Stimulated activated effector memory CD8-positive, alpha-beta T cell treated with anti-CD3 and anti-CD28 coated beads, Interleukin-12 subunit alpha, Interleukin-12 subunit beta, amount 100 ng/mL, for 72 hours (primary cell): ENCODE measurements around the gene KIZ.

Experiments
- ATAC-seq: fragments of 150-1000 bp; cut with Tn5 transposase; 2 replicates; pipeline ENCODE4 v1.10.0; 2021
- DNase-seq, 2 donors: peaks; one replicate each; pipeline ENCODE4 v3.0.0; 2021 to 2022; ENCODE audit warnings: low spot score in 2 of 2
- H3K27ac Mint-ChIP-seq: one replicate; pipeline ENCODE4 v1.8.0; 2022; ENCODE audit warnings: mild to moderate bottlenecking, mixed read lengths
- H3K36me3 Mint-ChIP-seq: one replicate; pipeline ENCODE4 v1.8.0; 2022; ENCODE audit warnings: mild to moderate bottlenecking, mixed read lengths
- H3K4me1 Mint-ChIP-seq: one replicate; pipeline ENCODE4 v1.8.0; 2022; ENCODE audit warnings: mixed read lengths
- H3K4me3 Mint-ChIP-seq: one replicate; pipeline ENCODE4 v1.8.0; 2022; ENCODE audit warnings: mild to moderate bottlenecking, mixed read lengths
- H3K9me3 Mint-ChIP-seq: one replicate; pipeline ENCODE4 v1.8.0; 2022; ENCODE audit warnings: mixed read lengths

KIZ gene

DNA sequence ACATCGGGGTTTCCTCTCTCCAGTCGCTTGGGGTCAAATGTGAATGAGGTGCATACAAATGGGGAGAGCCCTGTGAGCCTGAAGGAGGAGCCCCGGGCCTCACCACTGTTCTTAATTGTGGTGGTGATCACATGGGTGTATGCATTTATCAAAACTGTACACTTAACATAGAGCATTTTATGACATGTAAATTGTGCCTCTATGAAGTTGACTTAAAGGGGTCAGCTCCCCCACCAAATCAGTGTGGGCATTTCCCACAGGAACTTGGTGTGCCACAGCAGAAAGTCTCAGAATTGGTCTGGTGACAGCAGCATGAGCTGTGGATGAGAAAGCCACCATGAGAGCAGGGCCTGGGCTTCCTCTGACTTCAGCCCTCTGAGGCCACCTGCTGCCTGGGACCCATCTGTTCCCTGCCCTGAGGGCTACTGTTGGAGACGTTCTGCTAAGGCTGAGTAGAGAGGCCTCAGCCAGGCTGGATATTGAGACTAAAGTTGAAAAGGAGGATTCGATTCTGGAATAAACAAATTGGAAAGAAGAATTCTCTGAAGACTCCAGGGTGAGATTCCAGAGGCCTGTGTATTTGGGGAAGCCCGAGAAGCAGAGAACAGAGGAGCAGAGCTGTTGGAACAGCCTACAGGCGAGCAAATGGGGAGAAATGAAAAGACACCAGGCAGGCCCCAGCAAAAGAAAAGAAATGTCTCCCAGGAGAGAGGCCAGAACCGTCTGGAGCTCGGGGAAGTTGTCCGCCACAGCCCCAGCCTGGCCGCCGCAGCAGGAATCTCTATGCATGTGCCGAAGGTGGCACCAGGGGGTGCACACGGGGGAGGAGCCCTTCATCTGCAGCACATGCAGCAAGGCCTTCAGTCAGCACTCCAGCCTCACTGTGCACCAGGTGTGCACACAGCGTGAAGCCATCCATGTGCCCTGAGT lies 139.6 kb downstream of the KIZ start:
- no peaks in the 10 kb centered on the region for H3K9me3 Mint-ChIP-seq
- no peaks in the 10 kb centered on the region for H3K36me3 Mint-ChIP-seq
- no peak for ATAC-seq
- DNase-seq, result no peak
- no peak overlapping the region for H3K4me3 Mint-ChIP-seq
- no peak overlapping the region for H3K27ac Mint-ChIP-seq
- no peaks in the 10 kb centered on the region for H3K4me1 Mint-ChIP-seq

DNA sequence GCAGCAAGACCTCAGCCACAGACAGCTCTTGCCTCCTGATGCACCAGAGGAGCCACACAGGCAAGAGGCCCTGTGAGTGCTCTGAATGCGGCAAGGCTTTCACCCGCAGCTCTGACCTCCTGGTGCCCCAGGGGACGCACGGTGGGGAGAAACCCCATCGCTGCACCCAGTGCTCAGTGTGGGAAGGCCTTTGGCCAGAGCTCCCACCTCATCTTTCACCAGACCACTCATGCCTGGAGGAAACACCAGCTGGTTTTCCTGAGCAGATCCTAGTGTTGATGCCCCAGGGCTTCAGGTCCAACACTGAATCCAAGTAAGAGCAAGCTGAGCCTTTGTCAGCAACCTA lies 140.3 kb downstream of the KIZ start:
- ATAC-seq, result no peak
- H3K9me3 Mint-ChIP-seq, result no peaks in the 10 kb centered on the region
- H3K27ac Mint-ChIP-seq, result no peak overlapping the region
- no peaks in the 10 kb centered on the region for H3K4me1 Mint-ChIP-seq
- no peak overlapping the region for H3K4me3 Mint-ChIP-seq
- DNase-seq, result no peak
- H3K36me3 Mint-ChIP-seq, result no peaks in the 10 kb centered on the region

DNA sequence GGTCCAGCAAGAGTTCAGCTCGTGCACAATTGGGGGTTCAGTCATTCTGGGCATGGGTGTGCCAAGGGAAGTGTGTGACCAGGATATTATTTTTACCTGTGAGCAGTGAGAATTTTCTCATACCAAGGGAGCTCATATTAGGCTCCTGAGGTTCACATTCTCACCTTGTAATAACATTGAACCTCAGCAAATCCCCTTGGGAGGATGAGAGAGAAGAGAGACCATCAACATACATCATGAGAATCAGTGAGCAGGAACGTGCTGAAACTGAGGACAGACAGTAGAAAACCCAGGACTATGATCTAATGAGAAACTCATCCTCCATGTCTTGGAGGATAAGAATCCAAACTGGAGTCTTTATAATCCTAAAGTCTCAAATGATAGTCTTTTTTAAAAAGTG lies 143.9 kb downstream of the KIZ start:
- ATAC-seq, result no peak
- no peaks in the 10 kb centered on the region for H3K4me1 Mint-ChIP-seq
- H3K4me3 Mint-ChIP-seq, result no peak overlapping the region
- no peaks in the 10 kb centered on the region for H3K9me3 Mint-ChIP-seq
- no peak for DNase-seq
- no peak overlapping the region for H3K27ac Mint-ChIP-seq
- no peaks in the 10 kb centered on the region for H3K36me3 Mint-ChIP-seq

DNA sequence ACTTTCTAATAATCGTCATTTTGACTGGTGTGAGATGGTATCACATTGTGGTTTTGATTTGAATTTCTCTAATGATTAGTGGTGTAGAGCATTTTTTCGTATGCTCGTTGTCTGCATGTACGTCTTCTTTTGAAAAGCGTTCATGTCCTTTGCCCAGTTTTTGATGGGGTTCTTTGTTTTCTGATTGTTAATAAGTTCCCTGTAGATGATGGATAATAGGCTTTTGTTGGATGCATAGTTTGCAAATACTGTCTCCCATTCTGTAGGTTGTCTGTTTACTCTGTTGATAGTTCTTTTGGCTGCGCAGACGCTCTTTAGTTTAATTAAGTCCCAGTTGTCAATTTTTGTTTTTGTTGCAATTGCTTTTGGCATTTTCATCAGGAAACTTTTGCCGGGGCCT lies 144.9 kb downstream of the KIZ start:
- ATAC-seq, result no peak
- no peak overlapping the region for H3K4me3 Mint-ChIP-seq
- H3K9me3 Mint-ChIP-seq, result no peaks in the 10 kb centered on the region

DNA sequence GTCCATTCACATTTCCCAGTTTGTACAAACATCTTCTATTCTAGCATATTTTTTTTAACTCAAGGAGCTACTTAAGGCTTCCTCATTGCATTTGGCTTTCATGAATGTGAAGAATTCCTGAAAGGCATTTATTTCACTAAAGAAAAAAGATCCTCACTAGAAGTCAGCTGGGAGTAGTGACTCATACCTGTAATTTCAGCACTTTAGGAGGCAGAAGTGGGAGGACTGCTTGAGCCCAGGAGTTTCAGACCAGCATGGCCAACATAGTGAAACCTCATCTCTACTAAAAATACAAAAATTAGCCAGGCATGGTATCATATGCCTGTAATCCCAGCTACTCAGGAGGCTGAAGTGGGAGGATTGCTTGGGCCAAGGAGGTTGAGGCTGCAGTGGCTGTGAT lies 146.4 kb downstream of the KIZ start:
- no peaks in the 10 kb centered on the region for H3K4me1 Mint-ChIP-seq
- no peaks in the 10 kb centered on the region for H3K36me3 Mint-ChIP-seq
- ATAC-seq (no peak), DNase-seq (no peak)
- H3K27ac Mint-ChIP-seq, result no peak overlapping the region
- H3K9me3 Mint-ChIP-seq, result no peaks in the 10 kb centered on the region
- no peak overlapping the region for H3K4me3 Mint-ChIP-seq

More for the DNA sequence above, 144.9 kb downstream of the KIZ start:
- H3K27ac Mint-ChIP-seq, result no peak overlapping the region
- H3K4me1 Mint-ChIP-seq, result no peaks in the 10 kb centered on the region
- H3K36me3 Mint-ChIP-seq, result no peaks in the 10 kb centered on the region
- DNase-seq, result no peak

DNA sequence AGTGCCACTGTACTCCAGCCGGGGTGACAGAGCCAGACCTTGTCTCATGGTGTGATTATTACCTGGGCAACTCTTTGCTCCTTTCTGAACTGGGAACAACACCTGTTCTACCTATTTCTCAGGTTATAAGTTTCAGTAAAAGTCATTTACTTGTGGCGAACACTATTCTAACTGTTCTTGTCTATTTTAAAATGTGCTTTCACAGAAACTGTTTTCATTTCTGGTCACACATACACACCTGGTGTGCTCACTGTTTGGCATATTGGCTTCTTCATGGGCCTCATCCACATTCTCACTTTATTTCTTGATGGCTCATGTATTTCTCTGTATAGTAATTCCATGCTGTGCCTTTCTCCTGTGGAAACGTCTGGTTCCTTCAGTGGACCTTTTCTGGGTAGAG lies 146.8 kb downstream of the KIZ start:
- H3K4me1 Mint-ChIP-seq, result no peaks in the 10 kb centered on the region
- no peak overlapping the region for H3K4me3 Mint-ChIP-seq
- no peaks in the 10 kb centered on the region for H3K9me3 Mint-ChIP-seq
- no peak overlapping the region for H3K27ac Mint-ChIP-seq
- no peak for DNase-seq
- no peaks in the 10 kb centered on the region for H3K36me3 Mint-ChIP-seq
- ATAC-seq, result no peak

DNA sequence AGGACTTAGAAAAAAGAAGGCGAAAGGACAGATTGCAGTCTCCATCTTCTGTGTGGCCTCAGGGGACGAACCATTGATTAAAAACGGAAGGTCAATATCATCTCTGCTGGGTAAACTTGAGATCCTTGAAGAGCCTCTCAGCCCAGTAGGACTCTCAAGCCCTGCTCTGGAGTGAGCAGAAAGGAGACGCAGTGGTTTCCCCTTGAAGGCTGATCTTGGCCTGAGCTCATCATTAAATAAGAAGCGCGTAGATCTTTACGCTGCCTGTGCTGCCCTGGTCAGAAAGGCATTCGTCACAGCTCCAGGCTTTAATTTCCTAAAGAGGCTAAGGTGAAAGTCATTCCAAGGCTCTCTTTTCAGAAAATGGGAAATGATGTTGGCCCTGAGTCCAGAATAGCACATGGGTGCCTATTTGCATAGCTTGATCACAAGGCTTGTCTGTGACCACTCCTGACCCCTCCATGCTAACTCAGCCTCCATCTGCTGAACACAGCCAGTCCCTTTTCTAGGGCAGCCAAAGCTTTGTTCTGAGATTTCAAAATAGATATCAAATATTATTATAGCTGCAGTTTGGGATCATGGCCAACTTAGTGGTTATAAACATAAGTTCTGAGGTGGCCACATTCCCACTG lies 148.0 kb downstream of the KIZ start:
- Mint-ChIP-seq H3K27ac (no peak overlapping the region), H3K36me3 (no peaks in the 10 kb centered on the region), H3K9me3 (no peaks in the 10 kb centered on the region), H3K4me1 (no peaks in the 10 kb centered on the region), H3K4me3 (no peak overlapping the region)
- ATAC-seq (no peak), DNase-seq (no peak)

DNA sequence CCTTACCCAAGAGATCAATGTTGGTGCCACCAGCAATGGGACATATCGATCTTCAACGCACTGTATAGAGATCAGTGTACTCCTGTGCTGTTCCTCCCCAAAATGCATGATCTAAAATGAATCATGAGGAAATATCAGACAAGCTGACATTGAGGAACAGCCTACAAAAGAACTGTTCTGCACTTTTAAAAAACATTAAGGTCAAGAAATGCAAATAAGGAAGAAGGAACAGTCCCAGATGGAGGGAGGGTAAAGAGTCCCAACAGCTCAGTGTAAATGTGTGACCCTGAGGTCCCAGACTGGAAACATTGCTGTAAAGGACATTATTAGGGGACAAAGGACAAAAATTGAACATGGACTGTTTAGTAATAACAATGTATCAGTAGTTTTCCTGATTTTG lies 152.9 kb downstream of the KIZ start:
- Mint-ChIP-seq H3K4me3 (no peak overlapping the region), H3K9me3 (no peaks in the 10 kb centered on the region)
- ATAC-seq, result no peak

DNA sequence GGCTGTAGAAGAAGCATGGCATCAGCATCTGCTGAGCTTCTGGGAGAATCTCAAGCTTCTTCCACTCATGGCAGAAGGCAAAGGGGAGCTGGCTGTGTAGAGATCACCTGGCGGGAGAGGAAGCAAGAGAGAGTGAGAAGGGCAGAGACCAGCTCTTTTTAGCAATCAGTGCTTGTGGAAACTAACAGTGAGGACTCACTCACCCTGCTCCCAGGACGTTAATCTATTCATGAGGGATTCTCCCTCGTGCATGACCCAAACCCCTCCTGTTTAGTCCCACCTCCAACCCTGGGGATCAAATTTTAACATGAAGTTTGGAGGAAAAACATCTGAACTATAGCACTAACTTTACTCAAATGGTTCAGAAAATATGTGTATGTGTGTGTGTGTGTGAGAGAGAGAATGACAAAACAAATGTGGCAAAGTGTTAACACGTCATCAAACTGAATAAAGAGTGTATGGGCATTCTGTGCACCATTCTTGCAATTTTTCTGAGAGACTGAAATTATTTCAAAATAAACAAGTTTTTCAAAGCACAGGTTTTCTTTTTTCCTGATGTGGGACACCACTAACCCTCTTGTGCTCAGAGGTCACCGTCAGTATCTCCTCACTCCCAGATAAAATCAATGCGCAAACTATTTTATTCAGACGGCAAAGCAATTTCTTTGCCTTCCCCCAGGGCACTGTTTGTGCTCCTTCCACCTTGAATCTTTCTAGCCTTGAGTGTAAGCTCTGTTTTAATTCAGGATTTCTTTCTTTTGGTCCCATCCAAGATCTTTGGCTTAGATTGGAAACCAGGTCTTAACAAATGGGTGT lies 154.0 kb downstream of the KIZ start:
- no peak for DNase-seq

More for the DNA sequence above, 152.9 kb downstream of the KIZ start:
- Mint-ChIP-seq H3K36me3 (no peaks in the 10 kb centered on the region), H3K27ac (no peak overlapping the region), H3K4me1 (no peaks in the 10 kb centered on the region)
- no peak for DNase-seq

DNA sequence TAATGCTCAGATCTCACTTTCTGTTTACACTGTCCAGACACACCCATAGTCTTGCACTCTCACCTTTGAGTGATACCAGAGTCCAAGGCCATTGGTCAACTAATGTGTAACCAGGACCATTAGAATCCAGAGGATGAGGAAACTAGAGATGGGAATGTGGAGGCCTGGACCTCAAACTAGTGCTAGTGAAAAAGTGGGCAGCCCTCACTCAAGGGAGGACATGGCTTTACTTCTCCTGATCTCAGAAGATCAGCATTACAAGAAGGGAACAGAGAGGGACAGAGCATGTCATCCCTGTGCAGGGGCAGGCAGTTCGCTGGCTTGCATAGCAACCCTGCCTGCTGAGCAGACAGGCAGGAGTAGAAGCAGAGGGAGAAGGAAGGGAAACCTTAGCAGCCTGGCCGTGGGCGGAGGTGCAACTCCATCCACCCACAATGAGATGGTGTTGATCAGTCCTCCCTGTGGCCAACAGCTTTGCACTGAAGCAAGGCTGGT lies 154.7 kb downstream of the KIZ start:
- no peaks in the 10 kb centered on the region for H3K4me1 Mint-ChIP-seq
- ATAC-seq (no peak), DNase-seq (no peak)
- H3K4me3 Mint-ChIP-seq, result no peak overlapping the region
- H3K36me3 Mint-ChIP-seq, result no peaks in the 10 kb centered on the region
- H3K27ac Mint-ChIP-seq, result no peak overlapping the region
- no peaks in the 10 kb centered on the region for H3K9me3 Mint-ChIP-seq

More for the DNA sequence above, 154.0 kb downstream of the KIZ start:
- no peaks in the 10 kb centered on the region for H3K9me3 Mint-ChIP-seq
- H3K27ac Mint-ChIP-seq, result no peak overlapping the region
- ATAC-seq, result no peak
- H3K4me3 Mint-ChIP-seq, result no peak overlapping the region
- H3K4me1 Mint-ChIP-seq, result no peaks in the 10 kb centered on the region
- H3K36me3 Mint-ChIP-seq, result no peaks in the 10 kb centered on the region

DNA sequence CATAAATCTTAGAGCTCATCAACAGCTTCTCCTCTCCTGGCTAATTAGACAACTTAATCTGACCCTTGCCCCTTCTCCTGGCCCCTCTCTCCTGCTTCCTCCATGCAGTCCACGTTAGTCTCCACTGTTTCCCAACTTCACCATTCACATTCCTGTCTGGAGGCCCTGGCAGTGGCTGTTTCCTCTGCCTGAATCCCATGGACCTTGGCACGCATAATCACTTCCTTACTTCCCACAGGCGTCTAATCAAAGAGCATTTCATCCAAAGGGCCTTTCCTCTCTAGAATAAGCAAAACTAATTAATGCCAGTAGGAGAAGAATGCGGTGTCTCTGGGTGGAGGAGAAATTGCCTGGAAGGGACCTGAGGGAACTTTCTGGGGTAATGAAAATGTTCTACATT lies 160.9 kb downstream of the KIZ start:
- DNase-seq (peak in 1 of 2 donors; percentile 10), ATAC-seq (no peak)
- Mint-ChIP-seq H3K4me1 (no peaks in the 10 kb centered on the region), H3K4me3 (no peak overlapping the region), H3K36me3 (no peaks in the 10 kb centered on the region), H3K9me3 (no peaks in the 10 kb centered on the region), H3K27ac (no peak overlapping the region)

DNA sequence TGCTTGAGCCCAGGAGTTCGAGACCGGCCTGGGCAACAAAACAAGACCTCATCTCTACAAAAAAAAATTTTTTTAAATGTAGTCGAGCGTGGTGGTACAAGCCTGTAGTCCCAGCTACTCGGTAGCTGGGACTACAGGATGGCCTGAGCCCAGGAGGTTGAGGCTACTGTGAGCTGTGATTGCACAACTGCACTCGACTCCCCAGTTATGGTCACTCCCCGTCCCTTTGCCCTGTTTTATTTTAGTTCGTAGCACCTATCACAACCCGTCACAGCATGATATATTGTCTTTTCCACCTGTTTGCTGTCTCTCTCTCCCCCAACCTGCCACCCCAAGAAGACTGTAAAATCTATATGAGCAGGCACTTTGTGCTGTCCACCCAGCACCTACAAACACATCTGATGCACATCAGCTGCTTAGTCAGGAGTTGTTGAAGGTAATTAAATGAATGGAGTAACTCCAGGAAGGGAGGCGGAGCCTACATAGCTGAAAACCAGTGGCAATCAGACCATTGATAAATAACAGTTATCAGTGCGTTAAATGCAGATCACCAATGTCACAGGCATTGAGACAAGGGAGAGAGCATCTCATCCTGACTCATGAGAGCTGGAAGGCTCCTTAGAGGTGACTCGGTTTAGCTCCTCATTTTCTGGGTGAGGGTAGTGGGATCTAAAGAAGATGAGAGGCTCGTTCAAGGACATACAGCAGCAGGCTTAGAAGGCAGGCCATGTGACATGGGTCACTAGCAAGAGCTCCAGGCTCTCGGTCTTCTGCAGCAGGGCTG lies 162.9 kb downstream of the KIZ start:
- Mint-ChIP-seq H3K4me3 (no peak overlapping the region), H3K36me3 (no peaks in the 10 kb centered on the region), H3K27ac (no peak overlapping the region), H3K9me3 (no peaks in the 10 kb centered on the region), H3K4me1 (no peaks in the 10 kb centered on the region)
- DNase-seq (peak in 1 of 2 donors; percentile 35), ATAC-seq (no peak)

DNA sequence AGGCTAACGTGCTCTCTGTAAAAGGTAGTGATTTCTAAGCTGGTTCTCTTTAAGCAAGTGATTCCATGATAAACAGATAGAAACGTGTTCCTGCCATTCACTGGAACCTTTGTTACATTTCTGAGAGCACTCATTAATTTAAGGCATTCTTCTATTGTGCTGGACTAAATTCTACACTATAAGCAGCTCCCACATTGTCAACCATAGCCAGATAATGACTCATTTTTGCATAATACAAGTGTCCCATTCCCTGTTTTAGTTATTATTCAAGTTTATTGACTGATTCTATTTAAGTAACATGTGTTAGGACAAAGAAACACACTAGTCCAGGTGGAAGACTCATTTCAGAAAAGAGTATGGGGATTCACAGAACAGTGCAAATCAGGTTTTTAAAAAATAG lies 163.8 kb downstream of the KIZ start:
- H3K27ac Mint-ChIP-seq, result no peak overlapping the region
- no peak overlapping the region for H3K4me3 Mint-ChIP-seq
- no peak for DNase-seq
- ATAC-seq, result no peak
- H3K36me3 Mint-ChIP-seq, result no peaks in the 10 kb centered on the region
- no peaks in the 10 kb centered on the region for H3K9me3 Mint-ChIP-seq
- H3K4me1 Mint-ChIP-seq, result no peaks in the 10 kb centered on the region

DNA sequence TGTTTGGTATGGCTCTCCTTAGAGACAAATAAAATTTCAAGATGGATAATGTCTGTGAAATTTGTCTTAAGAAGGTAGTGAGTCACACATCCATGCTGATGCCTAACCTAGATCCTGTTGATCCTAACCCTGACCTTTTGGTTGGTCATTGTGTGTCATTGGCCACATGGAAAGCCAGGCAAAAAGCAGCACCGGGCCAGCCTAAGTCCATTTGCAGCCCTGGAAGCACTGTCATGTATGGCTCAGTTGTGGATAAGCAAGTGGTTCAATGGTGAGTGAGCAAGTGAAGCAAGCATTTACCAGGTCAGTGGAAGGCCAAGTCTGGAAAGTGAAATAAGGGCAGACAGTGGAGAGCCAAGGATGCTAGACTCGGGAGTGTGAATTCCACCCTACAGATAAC lies 165.1 kb downstream of the KIZ start:
- no peak for ATAC-seq
- Mint-ChIP-seq H3K4me3 (no peak overlapping the region), H3K4me1 (no peaks in the 10 kb centered on the region), H3K9me3 (no peaks in the 10 kb centered on the region), H3K36me3 (no peaks in the 10 kb centered on the region), H3K27ac (no peak overlapping the region)
- peak in 1 of 2 donors; percentile 20 for DNase-seq

DNA sequence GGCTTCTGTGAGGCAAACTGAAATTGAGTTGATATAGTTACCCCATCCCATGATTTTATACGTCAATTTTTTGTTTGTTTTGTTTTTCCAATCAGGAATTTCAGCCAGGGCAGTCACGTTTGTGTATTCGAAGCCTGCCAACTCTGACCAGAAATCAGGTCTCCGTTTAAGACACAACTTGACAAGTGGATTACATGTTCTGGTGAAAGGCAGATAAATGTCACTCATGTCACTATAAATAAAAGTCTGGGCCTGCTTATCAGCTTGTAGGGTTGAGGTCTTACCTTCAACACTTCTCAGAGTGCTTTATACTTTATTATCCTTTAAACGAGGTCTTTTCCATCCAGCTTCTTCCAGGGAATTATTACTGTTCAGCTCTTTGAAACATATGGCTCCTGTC lies 168.9 kb downstream of the KIZ start:
- Mint-ChIP-seq H3K4me1 (no peaks in the 10 kb centered on the region), H3K9me3 (no peaks in the 10 kb centered on the region), H3K4me3 (no peak overlapping the region), H3K27ac (no peak overlapping the region), H3K36me3 (no peaks in the 10 kb centered on the region)
- DNase-seq (no peak), ATAC-seq (no peak)
